Measurements from ENCODE around the gene IL3.

DNA sequence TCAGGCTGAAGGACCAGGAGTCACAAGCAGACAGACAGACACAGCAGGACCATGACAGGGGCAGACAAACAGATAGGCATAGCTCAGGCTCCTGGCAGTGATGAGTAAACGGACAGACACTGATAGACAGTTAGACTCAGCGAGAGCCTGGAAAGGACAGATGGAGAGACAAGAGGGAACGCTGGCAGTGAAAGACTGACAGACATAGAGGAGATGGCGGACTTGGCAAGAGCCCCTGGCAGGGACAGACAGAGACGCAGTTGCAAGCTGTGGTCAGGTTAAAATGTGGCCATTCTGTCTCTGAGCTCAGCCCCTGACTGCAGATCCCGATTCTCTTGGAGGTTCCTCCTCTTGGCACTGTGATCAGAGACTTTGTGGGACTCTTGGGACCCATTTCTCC is 26.7 kb downstream of the IL3 start:
- TF ChIP-seq CTCF (IDR thresholded peaks at IDR 0.05) = no peak
- TF ChIP-seq POLR2A (IDR thresholded peaks at IDR 0.05) = no peak
